K562 (cell line): Measurements from ENCODE around the gene UBFD1. TPM values are rescaled to one million over a fixed set of nuclear protein-coding genes. Genes with fewer than 3 reads are reported as not detected.
A peak's percentile ranks its signal among the peaks of the same experiment; 100 is the strongest.

Experiments used
- BHLHE40 ChIP-seq: IDR thresholded peaks from 2 replicates; pipeline ENCODE4 v1.6.1; 2011; ENCODE audit warnings: low read length, improper control_type of control experiment
- CBFA2T2 ChIP-seq: fragments of 450-650 bp; conservative IDR thresholded peaks from 2 replicates; pipeline ENCODE4 v1.6.1; 2017; ENCODE audit warnings: mild to moderate bottlenecking
- CBX2 ChIP-seq: fragments of 200-600 bp; sonication (generic); IDR thresholded peaks from one replicate; pipeline ENCODE4 v1.6.1; 2012; ENCODE audit warnings: mild to moderate bottlenecking, low read length, inconsistent platforms; ENCODE audit not compliant: insufficient read depth, poor library complexity, severe bottlenecking
- CEBPG ChIP-seq, 3 experiments: fragments of 200-800 bp in 1 of 3; sonication (Bioruptor generic) in 1 of 3; sonication (generic) in 1 of 3; formaldehyde crosslinking in 1 of 3; IDR thresholded peaks in 2 of 3; conservative IDR thresholded peaks in 1 of 3; 2 replicates each; pipeline versions ENCODE4 v1.6.1 to v1.8.0; 2016 to 2022; ENCODE audit warnings: missing compliant biosample characterization in 2 of 3, missing genetic modification characterization in 2 of 3, mild to moderate bottlenecking in 1 of 3, missing genetic modification reagents in 1 of 3
- DACH1 ChIP-seq: fragments of 450-650 bp; IDR thresholded peaks from 2 replicates; pipeline ENCODE4 v1.6.1; 2018; ENCODE audit not compliant: partially characterized antibody
- E2F3 ChIP-seq: fragments of 250-450 bp; sonication (Bioruptor Pico); IDR thresholded peaks from 2 replicates; pipeline ENCODE4 v1.4.0; 2020; ENCODE audit warnings: mild to moderate bottlenecking
- E2F5 ChIP-seq: sonication (generic); formaldehyde crosslinking; IDR thresholded peaks from 2 replicates; pipeline ENCODE4 v1.8.0; 2022; ENCODE audit warnings: mild to moderate bottlenecking, missing genetic modification reagents
- ELF2 ChIP-seq: fragments of 250-450 bp; sonication (Bioruptor Pico); IDR thresholded peaks from 2 replicates; pipeline ENCODE4 v1.5.0; 2021; ENCODE audit warnings: mild to moderate bottlenecking
- ESRRA ChIP-seq: fragments of 450-650 bp; IDR thresholded peaks from 2 replicates; pipeline ENCODE4 v1.6.1; 2014; ENCODE audit warnings: low read depth, mild to moderate bottlenecking, moderate library complexity, borderline replicate concordance
- EWSR1 ChIP-seq: fragments of 450-650 bp; IDR thresholded peaks from 2 replicates; pipeline ENCODE4 v1.6.1; 2018; ENCODE audit warnings: borderline replicate concordance, mild to moderate bottlenecking, low read depth, moderate library complexity; ENCODE audit not compliant: partially characterized antibody
- FOXA3 ChIP-seq, 2 experiments: fragments of 450-650 bp in 1 of 2; sonication (generic) in 1 of 2; formaldehyde crosslinking; IDR thresholded peaks in 1 of 2; conservative IDR thresholded peaks in 1 of 2; 2 replicates each; pipeline versions ENCODE4 v1.4.0 to v1.8.0; 2020 to 2022; ENCODE audit warnings: mild to moderate bottlenecking in 2 of 2, missing genetic modification reagents in 1 of 2
- GABPB1 ChIP-seq: sonication (generic); formaldehyde crosslinking; IDR thresholded peaks from 2 replicates; pipeline ENCODE4 v1.8.0; 2022; ENCODE audit warnings: mild to moderate bottlenecking, missing genetic modification reagents
- MCM5 ChIP-seq: fragments of 450-650 bp; IDR thresholded peaks from 2 replicates; pipeline ENCODE4 v1.6.1; 2016; ENCODE audit warnings: low read depth
- MYNN ChIP-seq, 2 experiments: sonication (generic); formaldehyde crosslinking in 1 of 2; IDR thresholded peaks; 2 replicates each; pipeline versions ENCODE4 v1.5.0 to v1.6.1; 2016 to 2020; ENCODE audit warnings: antibody characterized with exemption in 1 of 2, missing genetic modification reagents in 1 of 2
- NFE2L1 ChIP-seq: fragments of 450-650 bp; IDR thresholded peaks from 2 replicates; pipeline ENCODE4 v1.6.1; 2016; ENCODE audit warnings: missing genetic modification characterization, low read depth, mild to moderate bottlenecking, missing compliant biosample characterization, moderate library complexity, borderline replicate concordance
- POU5F1 ChIP-seq: fragments of 150-350 bp; IDR thresholded peaks from 2 replicates; pipeline ENCODE4 v1.6.1; 2014; ENCODE audit warnings: borderline replicate concordance, low read length, low read depth, mild to moderate bottlenecking; ENCODE audit not compliant: partially characterized antibody
- SAP30 ChIP-seq: fragments of 200-600 bp; sonication (generic); IDR thresholded peaks from 2 replicates; pipeline ENCODE4 v1.6.1; 2012; ENCODE audit warnings: borderline replicate concordance, low read depth, mild to moderate bottlenecking, moderate library complexity, low read length, control low read depth, inconsistent platforms; ENCODE audit not compliant: insufficient read depth, poor library complexity, severe bottlenecking
- ZNF436 ChIP-seq: fragments of 250-450, 450-650 bp; sonication (Bioruptor Pico); formaldehyde crosslinking; IDR thresholded peaks from 2 replicates; pipeline ENCODE4 v1.7.0; 2020; ENCODE audit warnings: mild to moderate bottlenecking
- ZNF586 ChIP-seq: fragments of 450-650 bp; formaldehyde crosslinking; conservative IDR thresholded peaks from 2 replicates; pipeline ENCODE4 v1.4.0; 2020; ENCODE audit warnings: mild to moderate bottlenecking, moderate library complexity
- ZNF76 ChIP-seq: fragments of 250-450 bp; sonication (Bioruptor Pico); IDR thresholded peaks from 2 replicates; pipeline ENCODE4 v1.4.0; 2020; ENCODE audit warnings: mild to moderate bottlenecking, moderate library complexity, borderline replicate concordance
- ZNF766 ChIP-seq: fragments of 200-800 bp; sonication (Bioruptor generic); conservative IDR thresholded peaks from 2 replicates; pipeline ENCODE4 v1.6.1; 2016; ENCODE audit warnings: missing genetic modification characterization, missing compliant biosample characterization
- polyA plus RNA-seq, 8 experiments: library from polyadenylated mRNA; depleted of rRNA in 4 of 8; stranded (reverse) in 5 of 8; unstranded in 3 of 8; fragments of >200 nt; fragmentation: Nextera tagmentation in 2 of 8; fragmentation: Illumina TruSeq in 1 of 8; extraction: Ambion mirVana in 2 of 8; extraction: Trizol in 1 of 8; gene quantifications; 2 replicates each; pipeline versions ENCODE4 v1.2.1 to v1.2.3, GENCODE V29; 2011 to 2014; ENCODE audit warnings: inconsistent platforms in 1 of 8, missing spikeins in 1 of 8
- total RNA-seq, 7 experiments: library from RNA; depleted of rRNA in 6 of 7; stranded (reverse); fragments of >200 nt in 6 of 7; fragmentation: Illumina TruSeq in 2 of 7; extraction: Trizol in 2 of 7; gene quantifications; 2 replicates each; pipeline versions ENCODE4 v1.2.1 to v1.2.3, GENCODE V29; 2011 to 2021; ENCODE audit warnings: low replicate concordance in 1 of 7
- TF ChIP-seq, protein P1 (sequence below): fragments of 450-650 bp; formaldehyde crosslinking; IDR thresholded peaks from 2 replicates; pipeline ENCODE4 v1.4.0; 2020; ENCODE audit warnings: mild to moderate bottlenecking
- TF ChIP-seq, protein P2 (sequence below): fragments of 450-650 bp; IDR thresholded peaks from one replicate; pipeline ENCODE4 v1.6.1; 2018; ENCODE audit warnings: mild to moderate bottlenecking, moderate library complexity; ENCODE audit not compliant: partially characterized antibody

Gene UBFD1
- total and polyA plus RNA-seq, 9 of the 15 experiments (the other 6 are each of a cell fraction or from before 2014, with no cell fraction given), result 10.7 to 66.2 (median 34.0) TPM

GRCh38 chr16:23557779-23558702 lies 514 bp downstream of the UBFD1 start (continued):
- no peak for TF ChIP-seq POU5F1
- TF ChIP-seq ZNF436, result no peak
- TF ChIP-seq, protein P1, sequence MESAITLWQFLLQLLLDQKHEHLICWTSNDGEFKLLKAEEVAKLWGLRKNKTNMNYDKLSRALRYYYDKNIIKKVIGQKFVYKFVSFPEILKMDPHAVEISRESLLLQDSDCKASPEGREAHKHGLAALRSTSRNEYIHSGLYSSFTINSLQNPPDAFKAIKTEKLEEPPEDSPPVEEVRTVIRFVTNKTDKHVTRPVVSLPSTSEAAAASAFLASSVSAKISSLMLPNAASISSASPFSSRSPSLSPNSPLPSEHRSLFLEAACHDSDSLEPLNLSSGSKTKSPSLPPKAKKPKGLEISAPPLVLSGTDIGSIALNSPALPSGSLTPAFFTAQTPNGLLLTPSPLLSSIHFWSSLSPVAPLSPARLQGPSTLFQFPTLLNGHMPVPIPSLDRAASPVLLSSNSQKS (CRISPR knock-in tag), result no peak
- no peak for TF ChIP-seq E2F5
- TF ChIP-seq NFE2L1 (tag), result no peak
- TF ChIP-seq ZNF586 (CRISPR knock-in tag), result no peak
- no peak for TF ChIP-seq CEBPG (CRISPR knock-in tag; IDR thresholded peaks at IDR 0.05)
- TF ChIP-seq CEBPG (tag; conservative IDR thresholded peaks at IDR 0.05 in 1 of 2, IDR thresholded peaks at IDR 0.05 in 1 of 2), result no peak
- peak; percentile 75; the same call in 1 of the 2 replicates for TF ChIP-seq ZNF76 (CRISPR knock-in tag)
- no peak for TF ChIP-seq CBFA2T2
- peak; percentile 62 for TF ChIP-seq SAP30
- no peak for TF ChIP-seq MCM5
- no peak for TF ChIP-seq BHLHE40
- TF ChIP-seq MYNN (IDR thresholded peaks at IDR 0.05), result 0 out of 2 replicates have a peak, but pooled peaks have one; percentile 7
- no peak for TF ChIP-seq MYNN (CRISPR knock-in tag; IDR thresholded peaks at IDR 0.05)
- peak; percentile 62; the same call in 1 of the 2 replicates for TF ChIP-seq E2F3 (CRISPR knock-in tag)
- peak; percentile 27; the same call in 1 of the 2 replicates for TF ChIP-seq GABPB1 (CRISPR knock-in tag)
- TF ChIP-seq, protein P2, sequence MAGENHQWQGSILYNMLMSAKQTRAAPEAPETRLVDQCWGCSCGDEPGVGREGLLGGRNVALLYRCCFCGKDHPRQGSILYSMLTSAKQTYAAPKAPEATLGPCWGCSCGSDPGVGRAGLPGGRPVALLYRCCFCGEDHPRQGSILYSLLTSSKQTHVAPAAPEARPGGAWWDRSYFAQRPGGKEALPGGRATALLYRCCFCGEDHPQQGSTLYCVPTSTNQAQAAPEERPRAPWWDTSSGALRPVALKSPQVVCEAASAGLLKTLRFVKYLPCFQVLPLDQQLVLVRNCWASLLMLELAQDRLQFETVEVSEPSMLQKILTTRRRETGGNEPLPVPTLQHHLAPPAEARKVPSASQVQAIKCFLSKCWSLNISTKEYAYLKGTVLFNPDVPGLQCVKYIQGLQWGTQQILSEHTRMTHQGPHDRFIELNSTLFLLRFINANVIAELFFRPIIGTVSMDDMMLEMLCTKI, result no peak
- TF ChIP-seq ESRRA, result no peak
- TF ChIP-seq DACH1, result no peak
- TF ChIP-seq FOXA3 (CRISPR knock-in tag; conservative IDR thresholded peaks at IDR 0.05 in 1 of 2, IDR thresholded peaks at IDR 0.05 in 1 of 2), result 0 out of 4 replicates have a peak, but pooled peaks of 1 of the 2 experiments have one; percentile 11
- no peak for TF ChIP-seq EWSR1
- TF ChIP-seq CBX2, result no peak
- TF ChIP-seq ELF2 (CRISPR knock-in tag), result no peak
- no peak for TF ChIP-seq ZNF766 (CRISPR knock-in tag)
